Testis (tissue), 2 donors: Measurements from ENCODE around the gene PTPN2.

Experiments
- POLR2A ChIP-seq: fragments of 450-650 bp; IDR thresholded peaks from one replicate; pipeline ENCODE4 v1.6.1; 2017; ENCODE audit warnings: antibody characterized with exemption, mild to moderate bottlenecking, moderate library complexity
- TF ChIP-seq, protein P1 (sequence below), 3 experiments: fragments of 450-650 bp in 2 of 3; fragments of 200-600 bp in 1 of 3; sonication (generic) in 1 of 3; IDR thresholded peaks; one replicate each; pipeline ENCODE4 v1.5.1; 2016 to 2019; ENCODE audit warnings: antibody characterized with exemption in 3 of 3, mild to moderate bottlenecking in 2 of 3, moderate library complexity in 1 of 3

GRCh38 chr18:12890964-12891363 is 6.9 kb upstream of the PTPN2 start:
- TF ChIP-seq, protein P1, sequence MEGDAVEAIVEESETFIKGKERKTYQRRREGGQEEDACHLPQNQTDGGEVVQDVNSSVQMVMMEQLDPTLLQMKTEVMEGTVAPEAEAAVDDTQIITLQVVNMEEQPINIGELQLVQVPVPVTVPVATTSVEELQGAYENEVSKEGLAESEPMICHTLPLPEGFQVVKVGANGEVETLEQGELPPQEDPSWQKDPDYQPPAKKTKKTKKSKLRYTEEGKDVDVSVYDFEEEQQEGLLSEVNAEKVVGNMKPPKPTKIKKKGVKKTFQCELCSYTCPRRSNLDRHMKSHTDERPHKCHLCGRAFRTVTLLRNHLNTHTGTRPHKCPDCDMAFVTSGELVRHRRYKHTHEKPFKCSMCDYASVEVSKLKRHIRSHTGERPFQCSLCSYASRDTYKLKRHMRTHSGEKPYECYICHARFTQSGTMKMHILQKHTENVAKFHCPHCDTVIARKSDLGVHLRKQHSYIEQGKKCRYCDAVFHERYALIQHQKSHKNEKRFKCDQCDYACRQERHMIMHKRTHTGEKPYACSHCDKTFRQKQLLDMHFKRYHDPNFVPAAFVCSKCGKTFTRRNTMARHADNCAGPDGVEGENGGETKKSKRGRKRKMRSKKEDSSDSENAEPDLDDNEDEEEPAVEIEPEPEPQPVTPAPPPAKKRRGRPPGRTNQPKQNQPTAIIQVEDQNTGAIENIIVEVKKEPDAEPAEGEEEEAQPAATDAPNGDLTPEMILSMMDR (IDR thresholded peaks at IDR 0.05): no peak
- TF ChIP-seq POLR2A: no peak
